C1 segment of cervical spinal cord (tissue), 14 donors: Measurements from ENCODE around the gene CDKAL1.

ENCODE experiments used
- DNase-seq, 14 donors: peaks; one replicate each; lab custom pipeline; 2025; lab: John Stamatoyannopoulos, UW

CDKAL1 gene

DNA sequence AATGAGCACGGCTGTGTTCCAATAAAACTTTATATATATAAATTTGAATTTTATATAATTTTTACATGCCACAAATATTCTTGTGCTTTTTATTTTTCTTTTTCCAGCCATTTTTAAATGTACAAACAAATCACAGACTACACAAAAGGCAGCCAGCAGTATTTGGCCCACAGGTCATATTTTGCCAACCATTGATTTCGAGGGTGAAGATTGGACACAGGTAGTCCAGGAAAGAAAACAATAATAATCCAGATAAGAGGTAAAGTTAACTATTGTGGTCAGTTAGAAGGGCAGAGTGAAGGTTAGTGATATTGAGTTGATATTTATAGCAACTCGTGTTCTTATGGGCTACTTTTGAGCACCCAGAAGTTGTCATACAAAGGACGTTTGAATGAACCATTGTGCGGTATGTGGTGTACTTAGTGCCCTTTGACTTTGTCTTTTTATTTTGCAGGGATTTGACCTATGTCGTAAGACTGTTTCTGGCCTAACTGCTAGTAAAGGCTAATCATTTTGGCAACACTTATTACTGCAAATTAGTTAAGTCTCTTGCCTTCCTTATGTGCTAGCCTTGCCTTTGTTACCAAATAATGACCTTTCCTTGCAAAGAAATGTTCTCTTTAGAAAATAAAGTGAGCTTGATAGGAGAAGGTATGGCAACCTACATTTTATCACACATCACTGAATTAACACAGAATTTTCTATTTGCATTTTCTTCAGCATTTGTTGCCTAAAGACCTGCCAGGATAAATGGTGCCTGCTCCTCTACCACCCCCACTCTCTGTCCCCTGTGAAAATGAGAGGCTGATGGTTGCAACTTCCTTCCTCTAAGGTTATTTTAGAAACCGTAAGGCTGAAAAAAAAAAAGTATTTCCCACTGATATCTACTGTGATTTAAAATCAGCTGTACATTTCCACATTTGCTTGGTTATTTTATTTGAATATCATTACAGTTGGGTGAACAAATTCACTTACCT is 565.4 kb downstream of the CDKAL1 start:
- no peak for DNase-seq

GRCh38 chr6:21100991-21101390 is 566.7 kb downstream of the CDKAL1 start:
- DNase-seq = no peak

- DNase-seq = no peak
These were observed 567.4 kb downstream of the CDKAL1 start for GRCh38 chr6:21101694-21102093.

GRCh38 chr6:21102201-21102600 is 567.9 kb downstream of the CDKAL1 start:
- DNase-seq = no peak

- no peak for DNase-seq
These were observed 568.4 kb downstream of the CDKAL1 start for GRCh38 chr6:21102624-21103023.

DNA sequence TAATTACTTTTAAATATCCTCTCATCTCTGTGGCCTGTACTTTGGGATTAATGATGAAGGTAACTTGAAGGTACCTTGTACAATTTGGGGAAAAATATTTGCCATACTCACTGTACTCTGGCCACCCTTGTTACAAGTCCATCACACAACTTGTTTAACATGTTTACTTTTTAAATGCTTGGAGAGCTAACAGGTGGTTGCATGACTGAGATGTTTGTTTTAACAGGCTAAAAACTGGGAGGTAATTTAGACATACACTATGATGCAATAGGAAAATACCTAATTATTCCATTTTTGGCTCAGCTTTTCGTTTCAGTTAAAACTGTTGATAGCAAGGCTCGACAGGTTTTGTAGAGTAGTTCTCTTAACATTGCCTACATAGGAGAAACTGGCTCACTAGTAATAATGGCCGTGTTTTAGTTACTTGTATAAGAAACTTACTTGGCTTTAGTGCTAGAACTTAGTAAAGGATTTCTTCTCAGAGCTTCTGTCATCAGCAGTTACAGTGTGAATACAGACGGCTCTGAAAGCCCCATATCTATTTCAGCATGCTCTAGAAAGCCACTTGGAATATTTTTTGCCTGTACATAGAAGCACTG is 569.5 kb downstream of the CDKAL1 start:
- no peak for DNase-seq

DNA sequence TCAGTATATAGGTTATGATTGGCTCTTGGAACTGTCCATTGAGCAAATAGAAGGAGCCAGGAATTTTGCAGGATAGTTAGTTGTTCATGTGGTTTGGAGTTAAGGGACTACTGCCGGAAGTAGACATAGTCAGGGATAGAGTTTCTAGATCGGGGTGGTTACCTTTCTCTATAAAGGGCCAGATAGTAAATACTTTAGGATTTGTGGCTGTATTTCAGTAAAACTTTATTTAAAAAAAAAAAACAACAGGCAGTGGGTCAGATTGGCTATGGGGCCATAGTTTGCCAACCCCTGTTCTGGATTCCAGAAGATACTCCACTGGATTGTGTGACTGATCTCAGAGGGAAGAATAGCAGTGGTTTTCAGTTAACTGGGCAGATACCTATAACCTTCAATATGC is 570.0 kb downstream of the CDKAL1 start:
- DNase-seq = no peak

DNA sequence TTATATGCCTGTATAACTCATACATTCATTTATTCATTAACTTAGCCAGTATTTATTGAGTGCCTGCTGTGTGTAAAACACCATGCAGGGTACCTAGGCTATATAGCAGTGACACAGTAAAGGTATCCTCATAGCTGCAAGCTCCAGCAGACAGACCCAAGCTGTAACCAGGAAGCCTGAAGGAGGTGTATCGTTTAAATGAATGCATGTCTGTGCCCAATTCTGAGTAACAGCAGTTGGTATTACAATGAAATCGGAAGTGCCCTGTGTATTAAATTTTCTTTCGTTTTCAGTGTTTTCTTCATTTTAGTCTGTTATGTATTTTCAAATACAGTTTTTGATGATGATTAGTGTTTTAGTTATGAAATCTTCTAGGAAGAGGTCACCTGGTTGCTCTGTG is 573.5 kb downstream of the CDKAL1 start:
- no peak for DNase-seq

- DNase-seq = no peak
These were observed 575.3 kb downstream of the CDKAL1 start for GRCh38 chr6:21109391-21110178.

DNA sequence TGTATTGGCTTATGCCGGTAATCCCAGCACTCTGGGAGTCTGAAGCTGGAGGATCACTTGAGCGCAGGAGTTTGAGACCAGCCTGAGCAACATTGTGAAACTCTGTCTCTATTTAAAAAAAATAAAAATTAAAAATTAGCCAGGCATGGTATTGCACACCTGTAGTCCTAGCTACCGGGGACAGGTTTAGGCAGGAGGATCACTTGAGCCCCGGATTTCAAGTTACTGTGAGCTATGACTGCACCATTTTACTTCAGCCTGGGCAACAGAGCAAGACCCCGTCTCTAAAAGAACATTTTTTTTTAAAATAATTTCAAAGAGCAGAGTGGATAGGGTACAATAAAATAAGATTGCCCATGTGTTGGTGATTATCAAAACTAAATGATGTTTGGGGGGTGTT is 576.4 kb downstream of the CDKAL1 start:
- no peak for DNase-seq

DNA sequence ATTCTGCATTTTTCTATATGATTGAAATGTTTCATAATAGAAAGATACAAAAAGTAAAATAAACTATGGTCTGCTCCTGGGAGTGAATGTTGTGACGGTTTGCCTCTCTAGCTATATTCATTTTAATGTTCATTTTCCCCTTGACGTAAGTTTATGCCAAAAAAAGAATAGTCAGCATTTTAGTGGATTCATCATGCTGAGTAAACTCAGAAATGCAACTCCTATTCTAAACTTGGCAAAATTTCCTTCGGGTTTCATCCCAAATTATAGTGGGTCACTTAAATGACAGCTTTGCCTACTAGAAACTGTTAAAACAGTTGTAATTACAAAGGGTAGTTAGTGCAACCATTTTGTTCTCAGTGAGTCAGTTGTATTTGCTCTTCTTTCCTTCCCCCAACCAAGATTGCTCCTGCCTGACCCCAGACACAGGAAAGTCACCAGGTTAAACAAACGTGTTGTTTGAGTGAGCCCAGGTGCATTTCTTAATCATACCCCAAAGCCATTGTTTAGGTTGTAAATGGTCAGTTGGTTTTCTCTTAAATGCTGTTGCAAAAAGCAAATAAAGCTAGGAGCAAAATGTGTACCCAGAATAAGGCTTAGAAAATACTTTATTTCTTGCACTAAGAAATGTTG is 577.0 kb downstream of the CDKAL1 start:
- DNase-seq = no peak

DNA sequence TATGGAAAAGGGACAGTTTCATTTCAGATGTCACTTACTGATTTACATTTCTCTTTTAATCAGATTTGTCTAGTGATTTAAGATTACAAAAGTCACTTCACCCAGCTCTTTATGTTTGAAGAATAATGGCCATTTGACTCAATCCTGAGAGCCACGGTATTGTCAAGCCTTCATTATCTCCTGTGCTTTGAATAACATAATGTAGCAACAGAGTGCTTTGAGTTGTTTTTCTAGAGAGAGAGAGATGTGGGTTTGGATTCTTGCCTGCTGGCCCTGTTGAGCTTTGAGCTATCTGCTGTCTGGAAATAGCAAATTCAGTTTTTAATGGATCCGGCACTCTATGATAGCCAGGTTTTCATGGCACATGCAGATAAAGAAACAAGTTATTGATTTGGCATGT is 580.9 kb downstream of the CDKAL1 start:
- DNase-seq = peak in 1 of 14 donors; percentile 25

GRCh38 chr6:21116736-21117135 is 582.5 kb downstream of the CDKAL1 start:
- no peak for DNase-seq

GRCh38 chr6:21118216-21118780 is 584.0 kb downstream of the CDKAL1 start:
- no peak for DNase-seq

- no peak for DNase-seq
These were observed 587.4 kb downstream of the CDKAL1 start for GRCh38 chr6:21121636-21122136.

- DNase-seq = no peak
These were observed 589.5 kb downstream of the CDKAL1 start for GRCh38 chr6:21123507-21124436.

- no peak for DNase-seq
These were observed 594.3 kb downstream of the CDKAL1 start for GRCh38 chr6:21128601-21129000.

DNA sequence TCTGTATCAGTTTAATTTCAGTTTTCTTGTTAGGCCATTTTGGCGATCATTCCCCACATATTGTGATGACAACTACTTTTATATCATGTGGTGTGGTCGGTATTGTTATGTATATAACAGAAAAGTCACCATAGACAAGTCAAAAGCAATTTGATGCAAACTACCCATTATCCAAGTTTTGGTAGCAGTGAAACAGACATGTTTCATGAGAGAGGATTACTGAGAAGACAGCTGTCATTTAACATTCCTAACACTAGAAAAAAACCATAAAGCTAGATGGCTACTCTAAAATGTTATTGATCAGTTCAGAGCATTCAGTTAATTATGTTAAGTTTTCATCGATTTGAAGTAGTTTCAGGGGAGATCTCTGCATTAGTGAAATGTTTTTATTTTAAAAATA is 597.1 kb downstream of the CDKAL1 start:
- DNase-seq = no peak

DNA sequence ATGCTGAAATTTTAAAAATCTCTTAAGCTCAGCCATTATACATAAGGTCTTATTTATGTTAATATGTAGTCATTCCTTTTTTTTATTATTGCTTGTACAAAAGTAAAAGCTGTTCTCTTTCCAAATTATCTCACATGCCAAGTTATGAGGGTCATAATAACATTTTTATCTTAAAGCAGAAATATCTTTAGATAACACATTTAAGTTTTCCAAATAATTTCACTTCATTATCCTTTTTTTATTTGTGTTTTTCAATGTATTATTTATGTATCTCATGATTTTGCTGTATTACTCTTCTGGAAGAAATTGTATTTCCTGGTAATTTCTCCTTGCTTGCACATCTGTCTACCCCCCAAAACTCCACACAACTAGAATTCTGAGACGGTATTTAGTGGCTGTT is 598.2 kb downstream of the CDKAL1 start:
- DNase-seq = no peak
